GM19324 (cell line): ENCODE data around the gene CUBN.

Source experiments
- ATAC-seq: cut with Tn5 transposase; IDR thresholded peaks from one replicate; pipeline ENCODE4 v1.9.1; 2021; ENCODE audit warnings: mild to moderate bottlenecking, moderate library complexity; ENCODE audit not compliant: unreplicated experiment, low FRiP score

The CUBN gene

GRCh38 chr10:17109475-17110207 lies 20.0 kb downstream of the CUBN start:
- ATAC-seq: no peak

GRCh38 chr10:17109046-17109445 lies 20.6 kb downstream of the CUBN start:
- ATAC-seq: no peak

GRCh38 chr10:17106991-17107390 lies 22.6 kb downstream of the CUBN start:
- no peak for ATAC-seq

GRCh38 chr10:17101910-17102266 lies 27.7 kb downstream of the CUBN start:
- no peak for ATAC-seq

GRCh38 chr10:17101257-17101909 lies 28.2 kb downstream of the CUBN start:
- no peak for ATAC-seq

GRCh38 chr10:17100586-17100985 lies 29.0 kb downstream of the CUBN start:
- ATAC-seq: no peak

GRCh38 chr10:17098012-17098411 lies 31.6 kb downstream of the CUBN start:
- no peak for ATAC-seq

GRCh38 chr10:17094844-17095243 lies 34.8 kb downstream of the CUBN start:
- ATAC-seq: no peak

- ATAC-seq: no peak
Measured at GRCh38 chr10:17092986-17093803, 36.4 kb downstream of the CUBN start.

- ATAC-seq: no peak
Measured at GRCh38 chr10:17092216-17092944, 37.2 kb downstream of the CUBN start.

GRCh38 chr10:17088118-17088806 lies 41.3 kb downstream of the CUBN start:
- no peak for ATAC-seq

- no peak for ATAC-seq
Measured at GRCh38 chr10:17086865-17087367, 42.7 kb downstream of the CUBN start.

- ATAC-seq: no peak
Measured at GRCh38 chr10:17085011-17085725, 44.4 kb downstream of the CUBN start.

- no peak for ATAC-seq
Measured at GRCh38 chr10:17084258-17084657, 45.4 kb downstream of the CUBN start.

- ATAC-seq: no peak
Measured at GRCh38 chr10:17081431-17081830, 48.2 kb downstream of the CUBN start.

GRCh38 chr10:17077890-17078289 lies 51.7 kb downstream of the CUBN start:
- no peak for ATAC-seq

GRCh38 chr10:17077346-17077781 lies 52.2 kb downstream of the CUBN start:
- no peak for ATAC-seq

GRCh38 chr10:17076626-17077345 lies 52.8 kb downstream of the CUBN start:
- ATAC-seq: no peak
